ENCODE results near the gene CFAP69.
A peak's percentile ranks its signal among the peaks of the same experiment; 100 is the strongest.

The CFAP69 gene

DNA sequence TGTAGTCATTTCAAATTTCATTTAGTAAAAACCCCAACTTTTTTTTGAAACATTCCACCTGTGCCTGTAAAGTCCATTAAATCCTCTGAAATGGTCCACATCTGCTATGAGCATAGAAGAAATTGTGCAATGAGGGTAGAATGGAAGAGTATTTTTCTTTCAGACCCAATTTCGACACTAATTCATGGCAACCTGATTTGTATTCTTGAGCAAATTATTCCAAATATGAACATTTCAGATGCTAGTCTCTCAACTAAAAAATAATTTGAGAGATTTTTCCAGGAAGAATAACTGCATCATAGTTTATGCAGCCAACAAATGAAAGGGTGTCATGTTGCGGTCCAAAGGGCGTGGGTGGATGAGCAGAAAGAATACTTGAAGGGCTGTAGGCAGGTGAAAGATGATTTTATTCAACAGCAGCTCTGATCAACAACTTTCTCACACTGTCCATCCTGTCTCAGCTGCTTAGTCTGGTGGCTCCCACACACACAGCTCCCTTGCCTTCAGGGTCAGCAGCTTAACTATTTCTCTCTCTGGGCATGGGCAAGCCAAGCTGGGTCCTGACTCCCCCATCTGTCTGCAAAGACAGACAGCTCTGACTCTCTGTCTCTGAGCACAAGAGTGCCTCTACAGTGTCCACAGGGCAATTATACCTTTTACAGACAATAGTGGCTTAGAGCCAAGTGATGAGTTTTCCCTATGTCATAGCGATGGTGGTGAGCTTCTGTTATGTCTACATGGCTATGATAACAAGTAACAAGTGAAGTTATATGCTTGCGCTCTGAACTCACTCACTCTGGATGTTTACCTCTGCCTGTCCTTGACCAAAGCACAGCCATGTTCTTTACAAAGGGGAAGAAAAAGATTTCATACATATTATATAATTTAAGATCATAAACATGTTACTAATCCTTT lies 21.9 kb upstream of the CFAP69 start:
- in situ Hi-C loops (cut with HindIII; ENCODE audit: low pct_unique_long_range_greater_than_20kb, low sequenced_read_pairs), result no loop called here
- no peak for DNase-seq (ENCODE audit: low read depth in 1 of 2, low spot score in 1 of 2)
- TF ChIP-seq JUND (IDR thresholded peaks at IDR 0.05; ENCODE audit: low read depth), result no peak

DNA sequence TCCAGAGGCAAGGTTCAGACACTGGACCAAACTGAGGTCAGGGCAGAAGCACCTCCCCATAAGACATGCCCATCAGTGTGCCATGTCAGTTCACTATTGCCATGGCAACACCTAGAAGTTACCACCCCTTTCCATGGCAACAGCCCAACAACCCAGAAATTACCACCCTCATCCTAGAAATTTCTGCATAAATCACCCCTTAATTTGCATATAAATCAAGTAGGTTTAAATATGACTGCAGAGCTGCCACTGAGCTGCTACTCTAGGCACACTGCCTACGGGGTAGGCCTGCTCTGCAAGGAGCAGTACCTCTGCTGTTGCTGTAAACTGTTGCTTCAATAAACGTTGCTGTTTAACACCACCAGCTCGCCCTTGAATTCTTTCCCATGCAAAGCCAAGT lies 20.8 kb upstream of the CFAP69 start:
- no peak for DNase-seq (ENCODE audit: low read depth in 1 of 2, low spot score in 1 of 2)
- TF ChIP-seq JUND (IDR thresholded peaks at IDR 0.05; ENCODE audit: low read depth), result no peak
- in situ Hi-C loops (cut with HindIII; ENCODE audit: low pct_unique_long_range_greater_than_20kb, low sequenced_read_pairs), result no loop called here

DNA sequence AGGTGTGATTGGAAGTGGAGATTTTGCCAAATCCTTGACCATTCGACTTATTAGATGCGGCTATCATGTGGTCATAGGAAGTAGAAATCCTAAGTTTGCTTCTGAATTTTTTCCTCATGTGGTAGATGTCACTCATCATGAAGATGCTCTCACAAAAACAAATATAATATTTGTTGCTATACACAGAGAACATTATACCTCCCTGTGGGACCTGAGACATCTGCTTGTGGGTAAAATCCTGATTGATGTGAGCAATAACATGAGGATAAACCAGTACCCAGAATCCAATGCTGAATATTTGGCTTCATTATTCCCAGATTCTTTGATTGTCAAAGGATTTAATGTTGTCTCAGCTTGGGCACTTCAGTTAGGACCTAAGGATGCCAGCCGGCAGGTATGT lies 19.8 kb upstream of the CFAP69 start:
- DNase-seq (ENCODE audit: low read depth in 1 of 2, low spot score in 1 of 2), result no peak
- no peak for TF ChIP-seq JUND (IDR thresholded peaks at IDR 0.05; ENCODE audit: low read depth)
- in situ Hi-C loops (cut with HindIII; ENCODE audit: low pct_unique_long_range_greater_than_20kb, low sequenced_read_pairs), result no loop called here

DNA sequence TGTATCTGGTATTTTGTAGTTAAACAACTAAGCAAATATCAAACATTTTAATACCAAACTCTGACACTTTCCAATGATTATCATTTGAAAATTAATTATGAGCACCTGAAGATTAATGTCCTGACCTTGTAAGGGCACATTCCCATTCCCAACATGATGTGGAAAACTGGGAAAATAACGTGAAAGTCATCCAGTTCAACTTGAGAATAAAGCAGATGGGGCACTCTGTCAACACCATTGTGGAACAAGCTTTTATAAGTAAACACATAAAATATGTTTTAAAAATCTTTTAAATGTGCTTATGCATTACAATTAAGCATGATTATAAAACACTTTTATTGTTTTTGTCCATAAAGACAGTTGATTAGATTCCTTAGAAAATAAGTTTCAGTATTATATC lies 19.4 kb upstream of the CFAP69 start:
- DNase-seq (ENCODE audit: low read depth in 1 of 2, low spot score in 1 of 2), result no peak
- in situ Hi-C loops (cut with HindIII; ENCODE audit: low pct_unique_long_range_greater_than_20kb, low sequenced_read_pairs), result no loop called here
- no peak for TF ChIP-seq JUND (IDR thresholded peaks at IDR 0.05; ENCODE audit: low read depth)

DNA sequence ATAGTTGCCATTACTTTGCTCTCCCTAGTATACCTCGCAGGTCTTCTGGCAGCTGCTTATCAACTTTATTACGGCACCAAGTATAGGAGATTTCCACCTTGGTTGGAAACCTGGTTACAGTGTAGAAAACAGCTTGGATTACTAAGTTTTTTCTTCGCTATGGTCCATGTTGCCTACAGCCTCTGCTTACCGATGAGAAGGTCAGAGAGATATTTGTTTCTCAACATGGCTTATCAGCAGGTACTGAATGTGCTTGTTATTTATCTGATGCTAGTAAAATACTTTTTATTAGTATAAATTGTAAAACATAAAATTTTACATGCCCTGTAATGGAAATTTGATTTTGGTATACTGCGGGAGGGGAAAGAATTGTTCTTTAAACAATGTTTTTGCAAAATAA lies 17.7 kb upstream of the CFAP69 start:
- no peak for DNase-seq (ENCODE audit: low read depth in 1 of 2, low spot score in 1 of 2)
- in situ Hi-C loops (cut with HindIII; ENCODE audit: low pct_unique_long_range_greater_than_20kb, low sequenced_read_pairs), result no loop called here
- TF ChIP-seq JUND (IDR thresholded peaks at IDR 0.05; ENCODE audit: low read depth), result no peak

DNA sequence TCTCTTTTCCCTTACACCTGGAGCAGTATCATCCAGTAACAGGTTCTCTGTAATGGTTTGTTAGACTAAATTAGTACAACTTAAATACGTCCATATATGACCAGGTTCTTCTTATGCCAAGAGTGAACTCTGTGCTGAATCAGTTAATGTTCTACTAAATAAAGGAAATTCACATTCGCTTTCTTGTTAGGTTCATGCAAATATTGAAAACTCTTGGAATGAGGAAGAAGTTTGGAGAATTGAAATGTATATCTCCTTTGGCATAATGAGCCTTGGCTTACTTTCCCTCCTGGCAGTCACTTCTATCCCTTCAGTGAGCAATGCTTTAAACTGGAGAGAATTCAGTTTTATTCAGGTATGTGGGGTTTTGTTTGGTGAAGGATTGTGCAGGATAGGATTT lies 15.3 kb upstream of the CFAP69 start:
- no peak for TF ChIP-seq JUND (IDR thresholded peaks at IDR 0.05; ENCODE audit: low read depth)
- DNase-seq (ENCODE audit: low read depth in 1 of 2, low spot score in 1 of 2), result peak in 1 of 2 experiments; percentile 61
- in situ Hi-C loops (cut with HindIII; ENCODE audit: low pct_unique_long_range_greater_than_20kb, low sequenced_read_pairs), result no loop called here

DNA sequence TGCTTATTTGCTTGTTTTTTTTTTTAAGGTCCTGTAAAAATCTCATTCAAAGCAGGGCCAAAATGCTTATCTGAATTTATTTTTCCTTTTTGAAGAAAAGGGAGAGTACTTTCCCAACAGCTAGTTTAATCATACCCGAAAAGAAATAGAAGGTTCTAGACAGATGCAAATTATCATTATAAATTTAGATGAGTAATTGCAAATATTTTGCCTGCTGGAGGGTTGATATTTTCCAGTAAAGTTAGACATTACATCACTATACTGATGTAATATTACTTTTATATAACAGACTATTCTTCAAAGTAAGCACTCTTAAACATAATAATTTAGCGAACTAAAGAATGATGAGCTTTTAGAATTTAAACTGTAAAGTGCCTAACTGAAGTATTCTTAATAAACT lies 14.1 kb upstream of the CFAP69 start:
- in situ Hi-C loops (cut with HindIII; ENCODE audit: low pct_unique_long_range_greater_than_20kb, low sequenced_read_pairs), result no loop called here
- TF ChIP-seq JUND (IDR thresholded peaks at IDR 0.05; ENCODE audit: low read depth), result no peak
- DNase-seq (ENCODE audit: low read depth in 1 of 2, low spot score in 1 of 2), result no peak

DNA sequence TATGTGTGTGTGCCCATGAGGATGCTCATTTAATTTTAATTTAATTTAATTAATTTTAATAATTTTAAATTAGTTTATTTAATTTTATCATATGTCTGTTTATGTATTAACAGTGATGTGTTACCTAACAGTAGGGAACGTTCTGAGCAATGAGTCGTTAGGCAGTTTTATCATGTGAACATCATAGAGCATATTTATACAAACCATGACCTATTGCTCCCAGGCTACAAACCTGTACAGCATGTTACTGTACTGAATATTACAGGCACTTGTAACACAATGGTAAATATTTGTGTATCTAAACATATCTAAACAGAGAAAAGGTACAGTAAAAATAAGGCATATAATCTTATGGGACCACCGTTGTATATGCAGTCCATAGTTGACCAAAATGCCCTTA lies 13.7 kb upstream of the CFAP69 start:
- in situ Hi-C loops (cut with HindIII; ENCODE audit: low pct_unique_long_range_greater_than_20kb, low sequenced_read_pairs), result no loop called here
- DNase-seq (ENCODE audit: low read depth in 1 of 2, low spot score in 1 of 2), result peak in 1 of 2 experiments; percentile 65
- TF ChIP-seq JUND (IDR thresholded peaks at IDR 0.05; ENCODE audit: low read depth), result no peak

DNA sequence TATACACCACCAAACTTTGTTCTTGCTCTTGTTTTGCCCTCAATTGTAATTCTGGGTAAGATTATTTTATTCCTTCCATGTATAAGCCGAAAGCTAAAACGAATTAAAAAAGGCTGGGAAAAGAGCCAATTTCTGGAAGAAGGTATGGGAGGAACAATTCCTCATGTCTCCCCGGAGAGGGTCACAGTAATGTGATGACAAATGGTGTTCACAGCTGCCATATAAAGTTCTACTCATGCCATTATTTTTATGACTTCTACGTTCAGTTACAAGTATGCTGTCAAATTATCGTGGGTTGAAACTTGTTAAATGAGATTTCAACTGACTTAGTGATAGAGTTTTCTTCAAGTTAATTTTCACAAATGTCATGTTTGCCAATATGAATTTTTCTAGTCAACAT lies 12.5 kb upstream of the CFAP69 start:
- TF ChIP-seq JUND (IDR thresholded peaks at IDR 0.05; ENCODE audit: low read depth), result no peak
- DNase-seq (ENCODE audit: low read depth in 1 of 2, low spot score in 1 of 2), result no peak
- in situ Hi-C loops (cut with HindIII; ENCODE audit: low pct_unique_long_range_greater_than_20kb, low sequenced_read_pairs), result no loop called here

DNA sequence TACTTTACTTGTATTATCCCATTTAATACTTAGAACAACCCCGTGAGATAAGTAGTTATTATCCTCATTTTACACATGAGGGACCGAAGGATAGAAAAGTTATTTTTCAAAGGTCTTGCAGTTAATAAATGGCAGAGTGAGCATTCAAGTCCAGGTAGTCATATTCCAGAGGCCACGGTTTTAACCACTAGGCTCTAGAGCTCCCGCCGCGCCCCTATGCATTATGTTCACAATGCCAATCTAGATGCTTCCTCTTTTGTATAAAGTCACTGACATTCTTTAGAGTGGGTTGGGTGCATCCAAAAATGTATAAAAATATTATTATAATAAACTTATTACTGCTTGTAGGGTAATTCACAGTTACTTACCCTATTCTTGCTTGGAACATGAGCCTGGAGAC lies 11.4 kb upstream of the CFAP69 start:
- in situ Hi-C loops (cut with HindIII; ENCODE audit: low pct_unique_long_range_greater_than_20kb, low sequenced_read_pairs), result no loop called here
- no peak for TF ChIP-seq JUND (IDR thresholded peaks at IDR 0.05; ENCODE audit: low read depth)
- no peak for DNase-seq (ENCODE audit: low read depth in 1 of 2, low spot score in 1 of 2)

DNA sequence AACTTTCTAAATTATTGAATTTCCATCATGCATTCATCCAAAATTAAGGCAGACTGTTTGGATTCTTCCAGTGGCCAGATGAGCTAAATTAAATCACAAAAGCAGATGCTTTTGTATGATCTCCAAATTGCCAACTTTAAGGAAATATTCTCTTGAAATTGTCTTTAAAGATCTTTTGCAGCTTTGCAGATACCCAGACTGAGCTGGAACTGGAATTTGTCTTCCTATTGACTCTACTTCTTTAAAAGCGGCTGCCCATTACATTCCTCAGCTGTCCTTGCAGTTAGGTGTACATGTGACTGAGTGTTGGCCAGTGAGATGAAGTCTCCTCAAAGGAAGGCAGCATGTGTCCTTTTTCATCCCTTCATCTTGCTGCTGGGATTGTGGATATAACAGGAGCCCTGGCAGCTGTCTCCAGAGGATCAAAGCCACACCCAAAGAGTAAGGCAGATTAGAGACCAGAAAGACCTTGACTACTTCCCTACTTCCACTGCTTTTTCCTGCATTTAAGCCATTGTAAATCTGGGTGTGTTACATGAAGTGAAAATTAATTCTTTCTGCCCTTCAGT lies 8.2 kb upstream of the CFAP69 start:
- DNase-seq (ENCODE audit: low read depth in 1 of 2, low spot score in 1 of 2), result no peak
- in situ Hi-C loops (cut with HindIII; ENCODE audit: low pct_unique_long_range_greater_than_20kb, low sequenced_read_pairs), result no loop called here
- no peak for TF ChIP-seq JUND (IDR thresholded peaks at IDR 0.05; ENCODE audit: low read depth)

DNA sequence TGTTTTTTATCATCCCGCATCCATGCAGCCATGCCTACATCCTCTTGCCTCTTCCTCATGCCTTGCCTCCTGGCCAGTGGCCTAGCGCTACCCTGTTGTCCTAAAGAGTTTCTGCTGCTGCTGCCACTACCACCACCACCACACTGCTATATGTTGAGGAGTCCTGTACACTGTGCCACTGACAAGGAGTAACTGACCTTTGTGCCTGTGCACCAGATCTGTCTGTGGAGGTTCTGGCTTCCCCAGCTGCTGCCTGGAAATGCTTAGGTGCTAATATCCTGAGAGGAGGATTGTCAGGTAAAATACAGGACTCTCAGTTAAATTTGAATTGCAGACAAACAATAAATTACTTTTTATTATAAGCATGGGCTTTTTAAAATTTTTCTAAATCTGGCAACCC lies 7.0 kb upstream of the CFAP69 start:
- TF ChIP-seq JUND (IDR thresholded peaks at IDR 0.05; ENCODE audit: low read depth), result no peak
- in situ Hi-C loops (cut with HindIII; ENCODE audit: low pct_unique_long_range_greater_than_20kb, low sequenced_read_pairs), result no loop called here

DNA sequence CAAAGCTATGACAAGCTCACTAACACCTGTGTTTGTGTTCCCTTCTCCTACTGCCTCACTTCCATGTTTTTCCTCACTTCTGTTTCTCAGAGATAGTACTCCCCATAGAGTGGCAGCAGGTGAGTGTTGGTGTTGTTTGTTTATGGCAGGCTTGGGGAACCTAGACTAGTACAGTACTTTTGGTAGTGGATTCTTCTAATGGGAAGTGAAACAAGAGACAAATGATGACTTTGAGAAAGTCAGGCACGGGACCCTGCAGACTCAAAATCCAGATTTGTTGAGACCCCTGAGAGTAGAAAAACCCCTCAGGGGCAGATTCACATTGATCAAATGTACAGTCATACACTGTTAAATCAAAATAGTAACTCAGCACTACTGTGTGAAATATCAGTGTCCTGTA lies 6.4 kb upstream of the CFAP69 start:
- TF ChIP-seq JUND (IDR thresholded peaks at IDR 0.05; ENCODE audit: low read depth), result no peak
- in situ Hi-C loops (cut with HindIII; ENCODE audit: low pct_unique_long_range_greater_than_20kb, low sequenced_read_pairs), result no loop called here
- no peak for DNase-seq (ENCODE audit: low read depth in 1 of 2, low spot score in 1 of 2)

More for the DNA sequence above, 7.0 kb upstream of the CFAP69 start:
- DNase-seq (ENCODE audit: low read depth in 1 of 2, low spot score in 1 of 2), result no peak
